NCI-H82 treated with DMSO at 0.1 percent for 48 hours (cell line): ENCODE results near the gene MYL7.
"Not testable (repeated sequence)": the region's sequence is repeated elsewhere in the genome, so short reads cannot be mapped to it uniquely, and the experiment has no call there.

Experiments
- DNase-seq: peaks from one replicate; lab custom pipeline; 2025; ENCODE audit not compliant: unreplicated experiment; lab: John Stamatoyannopoulos, UW

The MYL7 gene

GRCh38 chr7:44172352-44172751 lies 31.2 kb upstream of the MYL7 start:
- DNase-seq = no peak

- not testable (repeated sequence) for DNase-seq
Measured at GRCh38 chr7:44171901-44172300, 30.8 kb upstream of the MYL7 start.

GRCh38 chr7:44167920-44168319 lies 26.8 kb upstream of the MYL7 start:
- peak; percentile 58 for DNase-seq

- DNase-seq = no peak
Measured at GRCh38 chr7:44163591-44163990, 22.5 kb upstream of the MYL7 start.

GRCh38 chr7:44162785-44163395 lies 21.8 kb upstream of the MYL7 start:
- DNase-seq = no peak

- no peak for DNase-seq
Measured at GRCh38 chr7:44162179-44162578, 21.0 kb upstream of the MYL7 start.

- DNase-seq = no peak
Measured at GRCh38 chr7:44161371-44161770, 20.2 kb upstream of the MYL7 start.

GRCh38 chr7:44159824-44160630 lies 18.9 kb upstream of the MYL7 start:
- DNase-seq = no peak

GRCh38 chr7:44158873-44159631 lies 17.9 kb upstream of the MYL7 start:
- DNase-seq = no peak

- no peak for DNase-seq
Measured at GRCh38 chr7:44158096-44158872, 17.2 kb upstream of the MYL7 start.

- no peak for DNase-seq
Measured at GRCh38 chr7:44157116-44158080, 16.3 kb upstream of the MYL7 start.

GRCh38 chr7:44156453-44157010 lies 15.4 kb upstream of the MYL7 start:
- no peak for DNase-seq

GRCh38 chr7:44155191-44156185 lies 14.4 kb upstream of the MYL7 start:
- no peak for DNase-seq

- no peak for DNase-seq
Measured at GRCh38 chr7:44154703-44155102, 13.6 kb upstream of the MYL7 start.

GRCh38 chr7:44153948-44154335 lies 12.8 kb upstream of the MYL7 start:
- DNase-seq = no peak

GRCh38 chr7:44152971-44153947 lies 12.1 kb upstream of the MYL7 start:
- no peak for DNase-seq

GRCh38 chr7:44151956-44152355 lies 10.8 kb upstream of the MYL7 start:
- no peak for DNase-seq
